Immature natural killer cell (primary cell): ENCODE results near the gene TYROBP. TPM values are rescaled to one million over a fixed set of nuclear protein-coding genes. Genes with fewer than 3 reads are reported as not detected.

ENCODE experiments used
- DNase-seq, 3 donors: peaks; one replicate each; pipeline ENCODE4 v3.0.0; 2022; ENCODE audit warnings: mixed read lengths in 1 of 3
- H3K27ac Mint-ChIP-seq, 6 donors: one replicate each; pipeline ENCODE4 v1.8.0; 2020; ENCODE audit warnings: mixed read lengths in 6 of 6, mild to moderate bottlenecking in 5 of 6, inconsistent platforms in 4 of 6, moderate library complexity in 3 of 6
- H3K27me3 Mint-ChIP-seq, 3 donors: one replicate each; pipeline ENCODE4 v1.8.0; 2020 to 2021; ENCODE audit warnings: low read depth in 3 of 3, mild to moderate bottlenecking in 3 of 3, mixed read lengths in 3 of 3, moderate library complexity in 3 of 3, inconsistent platforms in 1 of 3
- H3K36me3 Mint-ChIP-seq, 3 donors: one replicate each; pipeline ENCODE4 v1.8.0; 2020; ENCODE audit warnings: mixed read lengths in 3 of 3, inconsistent platforms in 2 of 3, mild to moderate bottlenecking in 2 of 3
- H3K4me1 Mint-ChIP-seq, 2 donors: one replicate each; pipeline ENCODE4 v1.8.0; 2020; ENCODE audit warnings: inconsistent platforms in 2 of 2, mild to moderate bottlenecking in 2 of 2, mixed read lengths in 2 of 2, moderate library complexity in 1 of 2
- H3K4me3 Mint-ChIP-seq, 5 donors: one replicate each; pipeline ENCODE4 v1.8.0; 2020; ENCODE audit warnings: mild to moderate bottlenecking in 5 of 5, mixed read lengths in 5 of 5, inconsistent platforms in 3 of 5, moderate library complexity in 3 of 5
- H3K9me3 Mint-ChIP-seq, 6 donors: one replicate each; pipeline ENCODE4 v1.8.0; 2020; ENCODE audit warnings: mild to moderate bottlenecking in 6 of 6, mixed read lengths in 6 of 6, inconsistent platforms in 4 of 6, moderate library complexity in 3 of 6
- polyA plus RNA-seq, 3 donors: library from polyadenylated mRNA; unstranded; fragments of 300-500 nt; fragmentation: Illumina TruSeq; gene quantifications; one replicate each; pipeline ENCODE4 v1.2.3, GENCODE V29; 2021

The TYROBP gene
- polyA plus RNA-seq, 3 donors from 2014 or later = 2,771 to 3,312 (median 2,871) TPM

DNA sequence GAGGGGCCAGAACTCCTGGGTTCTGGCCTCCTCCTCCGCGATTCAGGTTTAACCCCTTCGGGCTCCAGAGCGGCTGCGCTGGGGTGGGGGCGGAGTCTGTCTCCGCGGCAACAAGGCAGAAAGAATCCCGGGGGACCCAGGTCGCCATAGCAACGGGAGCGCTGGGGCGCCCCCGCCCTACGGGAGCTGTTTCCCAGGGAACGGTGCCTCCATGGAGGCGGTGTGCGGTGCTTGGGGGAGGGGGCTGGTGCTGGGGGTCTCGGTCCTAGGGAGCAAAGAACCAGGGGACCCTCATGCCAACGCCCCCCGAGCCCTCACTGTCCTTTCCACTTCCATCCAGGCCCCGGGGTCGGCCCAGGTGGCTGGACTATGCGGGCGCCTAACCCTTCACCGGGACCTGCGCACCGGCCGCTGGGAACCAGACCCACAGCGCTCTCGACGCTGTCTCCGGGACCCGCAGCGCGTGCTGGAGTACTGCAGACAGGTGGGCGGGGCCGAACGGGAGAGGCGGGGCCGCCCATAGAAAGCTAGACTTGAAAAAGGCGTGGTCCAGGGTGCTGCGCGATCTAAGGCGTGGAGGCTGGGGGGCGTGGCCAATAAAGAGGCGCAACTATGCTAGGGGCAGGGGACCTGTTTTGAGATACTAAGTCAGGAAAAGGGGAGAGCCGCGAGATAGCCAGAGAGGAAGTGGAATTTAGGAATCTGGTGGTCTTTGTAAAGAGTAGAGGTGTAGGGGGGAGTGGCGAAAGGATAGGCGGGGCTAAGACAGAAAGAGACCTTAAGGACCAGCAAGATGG is 38.6 kb downstream of the TYROBP start:
- H3K4me1 Mint-ChIP-seq = peaks cover 15 to 16% of the 10 kb centered on the region in 2 donors

DNA sequence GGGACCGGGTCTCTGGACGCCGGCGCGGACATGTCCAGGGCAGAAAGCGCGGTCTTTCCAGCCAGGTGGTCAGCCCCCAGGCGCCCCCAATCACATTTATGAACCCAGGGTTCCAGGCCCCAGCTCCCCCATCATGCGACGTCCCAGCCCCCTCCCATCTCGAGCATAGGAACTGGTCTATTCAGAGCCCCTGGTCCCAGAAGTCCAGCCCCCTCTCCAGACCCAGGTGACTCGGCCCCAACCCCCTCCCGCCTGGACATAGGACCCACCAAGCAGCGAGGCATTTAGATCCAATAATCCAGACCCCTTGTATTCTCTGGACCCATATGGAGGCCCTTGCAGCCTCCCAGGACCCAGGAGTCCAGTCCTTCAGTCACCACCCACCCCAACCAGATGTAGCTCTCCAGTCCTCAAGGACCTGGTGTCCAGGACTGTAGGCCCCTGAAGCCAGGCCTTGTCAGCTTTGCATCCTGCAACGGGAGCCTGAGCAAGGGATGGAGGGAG is 39.2 kb downstream of the TYROBP start:
- H3K9me3 Mint-ChIP-seq = no peaks in the 10 kb centered on the region
- H3K4me1 Mint-ChIP-seq = peaks cover 15 to 16% of the 10 kb centered on the region in 2 donors
- no peak overlapping the region for H3K27ac Mint-ChIP-seq
- peaks cover 20 to 37% (median 28%) of the 10 kb centered on the region in 3 donors for H3K27me3 Mint-ChIP-seq
- no peaks in the 10 kb centered on the region for H3K36me3 Mint-ChIP-seq
- peak overlapping the region; percentile 33 to 68 (median 63) for H3K4me3 Mint-ChIP-seq
- no peak for DNase-seq

More for the DNA sequence above, 38.6 kb downstream of the TYROBP start:
- peak; percentile 46 to 59 (median 52) for DNase-seq
- Mint-ChIP-seq H3K27ac (no peak overlapping the region), H3K27me3 (peaks cover 18 to 31% (median 26%) of the 10 kb centered on the region in 3 donors), H3K4me3 (peak overlapping the region; percentile 61 to 67 (median 62)), H3K36me3 (no peaks in the 10 kb centered on the region), H3K9me3 (no peaks in the 10 kb centered on the region)

DNA sequence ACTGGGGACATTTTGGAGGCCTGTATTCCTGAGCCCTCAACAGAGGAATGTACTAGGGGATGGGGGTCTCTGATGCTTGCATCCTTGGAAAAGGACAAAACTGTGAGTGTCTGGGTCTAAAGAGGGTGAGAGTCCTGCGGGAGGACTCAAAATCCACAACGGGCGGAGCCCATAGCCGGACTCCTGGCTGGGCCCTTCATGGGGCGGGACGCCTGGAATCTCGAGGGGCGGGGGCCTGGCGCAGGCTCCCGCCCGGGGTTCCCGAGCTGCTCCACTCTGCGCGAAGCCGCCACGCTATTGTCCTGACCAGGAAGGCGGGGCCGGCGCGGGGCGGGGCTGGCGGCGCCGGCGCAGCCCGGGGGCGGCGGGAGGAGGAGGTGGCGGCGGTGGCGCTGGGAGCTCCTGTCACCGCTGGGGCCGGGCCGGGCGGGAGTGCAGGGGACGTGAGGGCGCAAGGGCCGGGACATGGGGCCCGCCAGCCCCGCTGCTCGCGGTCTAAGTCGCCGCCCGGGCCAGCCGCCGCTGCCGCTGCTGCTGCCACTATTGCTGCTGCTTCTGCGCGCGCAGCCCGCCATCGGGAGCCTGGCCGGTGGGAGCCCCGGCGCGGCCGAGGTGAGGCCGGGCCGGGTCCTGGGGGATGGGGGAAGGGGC is 39.8 kb downstream of the TYROBP start, which contains the start of gene APLP1:
TSS of gene APLP1 (plus strand) at position 403 of the 651 bp plus-strand sequence. CDS start at position 466, 63 bp downstream.
- peak; percentile 33 to 55 (median 40) for DNase-seq
- Mint-ChIP-seq H3K9me3 (no peaks in the 10 kb centered on the region), H3K36me3 (no peaks in the 10 kb centered on the region), H3K27me3 (peaks cover 20 to 37% (median 28%) of the 10 kb centered on the region in 3 donors), H3K4me1 (peaks cover 15 to 16% of the 10 kb centered on the region in 2 donors), H3K4me3 (peak within 1 kb of the TSS; percentile 33 to 68 (median 63)), H3K27ac (no peak within 1 kb of the TSS)

DNA sequence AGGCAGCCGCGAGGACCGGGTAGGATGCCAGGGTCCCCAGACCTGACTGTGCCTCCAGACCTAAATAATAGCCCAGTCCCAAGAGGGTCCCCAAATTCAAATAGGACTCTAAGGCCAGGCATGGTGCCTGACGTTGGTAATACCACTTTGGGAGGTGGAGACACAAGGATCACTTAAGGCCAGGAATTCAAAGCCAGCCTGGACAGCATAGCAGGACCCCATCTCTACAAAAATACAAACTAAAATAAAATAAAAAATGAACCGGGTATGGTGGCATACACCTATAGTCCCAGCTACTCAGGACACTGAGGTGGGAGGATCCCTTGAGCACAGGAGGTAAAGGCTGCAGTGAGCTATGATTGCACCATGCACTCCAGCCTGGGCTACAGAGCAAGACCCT is 45.1 kb downstream of the TYROBP start:
- Mint-ChIP-seq H3K27me3 (peaks cover 15 to 36% (median 24%) of the 10 kb centered on the region in 3 donors), H3K9me3 (no peaks in the 10 kb centered on the region), H3K27ac (no peak overlapping the region), H3K36me3 (peaks cover 0 to 4% (median 0%) of the 10 kb centered on the region in 3 donors), H3K4me1 (peaks cover 2 to 6% of the 10 kb centered on the region in 2 donors), H3K4me3 (no peak overlapping the region)
- no peak for DNase-seq

DNA sequence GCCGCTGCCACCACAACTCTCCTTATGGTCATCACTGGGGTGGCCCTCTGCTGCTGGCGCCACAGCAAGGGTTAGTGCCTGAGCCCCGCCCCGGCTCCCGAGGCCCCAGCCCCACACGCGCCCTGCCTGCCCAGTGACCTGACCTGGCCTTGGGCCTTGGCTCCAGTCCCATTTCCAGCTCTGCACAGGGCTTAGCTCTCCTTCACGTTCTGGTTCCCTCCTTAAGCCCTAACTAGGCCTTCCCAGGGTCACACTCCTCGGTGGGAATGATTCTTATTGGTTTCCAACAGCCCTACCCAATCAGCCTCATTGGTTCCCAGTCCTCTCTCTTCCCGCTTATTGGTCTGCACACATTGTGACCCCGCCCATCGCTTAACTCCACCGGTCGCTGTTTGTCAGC is 45.6 kb downstream of the TYROBP start:
- Mint-ChIP-seq H3K9me3 (no peaks in the 10 kb centered on the region), H3K27me3 (peaks cover 15 to 36% (median 19%) of the 10 kb centered on the region in 3 donors), H3K4me1 (peaks cover under 1 to 3% of the 10 kb centered on the region in 2 donors), H3K27ac (no peak overlapping the region), H3K4me3 (no peak overlapping the region), H3K36me3 (peaks cover 0 to 4% (median 0%) of the 10 kb centered on the region in 3 donors)
- DNase-seq = no peak

DNA sequence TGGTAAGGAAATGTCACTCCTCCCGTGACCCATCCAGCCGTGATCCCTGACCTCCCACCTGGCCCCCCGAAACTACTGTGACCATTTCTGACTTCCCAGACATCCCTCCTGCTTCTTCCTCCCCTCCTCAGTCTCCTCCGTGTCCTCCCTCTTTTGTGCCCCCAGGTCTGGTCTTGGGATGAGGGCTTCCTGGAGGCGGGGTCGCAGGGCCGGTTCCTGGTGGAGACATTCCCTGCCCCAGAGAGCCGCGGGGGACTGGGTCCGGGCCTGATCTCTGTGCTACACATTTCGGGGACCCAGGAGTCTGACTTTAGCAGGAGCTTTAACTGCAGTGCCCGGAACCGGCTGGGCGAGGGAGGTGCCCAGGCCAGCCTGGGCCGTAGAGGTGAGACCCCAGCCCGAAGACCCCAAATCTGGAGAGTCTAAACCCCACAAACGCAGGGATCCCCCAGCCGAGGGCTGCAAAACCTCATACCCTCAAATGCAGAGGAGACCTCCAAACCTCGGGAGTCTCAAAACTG is 46.4 kb downstream of the TYROBP start:
- no peak overlapping the region for H3K27ac Mint-ChIP-seq
- H3K27me3 Mint-ChIP-seq = peaks cover 14 to 37% (median 19%) of the 10 kb centered on the region in 3 donors
- no peaks in the 10 kb centered on the region for H3K9me3 Mint-ChIP-seq
- no peak for DNase-seq
- H3K4me3 Mint-ChIP-seq = no peak overlapping the region
- H3K4me1 Mint-ChIP-seq = peaks cover 8 to 9% of the 10 kb centered on the region in 2 donors
- H3K36me3 Mint-ChIP-seq = peaks cover 0 to 4% (median 0%) of the 10 kb centered on the region in 3 donors

DNA sequence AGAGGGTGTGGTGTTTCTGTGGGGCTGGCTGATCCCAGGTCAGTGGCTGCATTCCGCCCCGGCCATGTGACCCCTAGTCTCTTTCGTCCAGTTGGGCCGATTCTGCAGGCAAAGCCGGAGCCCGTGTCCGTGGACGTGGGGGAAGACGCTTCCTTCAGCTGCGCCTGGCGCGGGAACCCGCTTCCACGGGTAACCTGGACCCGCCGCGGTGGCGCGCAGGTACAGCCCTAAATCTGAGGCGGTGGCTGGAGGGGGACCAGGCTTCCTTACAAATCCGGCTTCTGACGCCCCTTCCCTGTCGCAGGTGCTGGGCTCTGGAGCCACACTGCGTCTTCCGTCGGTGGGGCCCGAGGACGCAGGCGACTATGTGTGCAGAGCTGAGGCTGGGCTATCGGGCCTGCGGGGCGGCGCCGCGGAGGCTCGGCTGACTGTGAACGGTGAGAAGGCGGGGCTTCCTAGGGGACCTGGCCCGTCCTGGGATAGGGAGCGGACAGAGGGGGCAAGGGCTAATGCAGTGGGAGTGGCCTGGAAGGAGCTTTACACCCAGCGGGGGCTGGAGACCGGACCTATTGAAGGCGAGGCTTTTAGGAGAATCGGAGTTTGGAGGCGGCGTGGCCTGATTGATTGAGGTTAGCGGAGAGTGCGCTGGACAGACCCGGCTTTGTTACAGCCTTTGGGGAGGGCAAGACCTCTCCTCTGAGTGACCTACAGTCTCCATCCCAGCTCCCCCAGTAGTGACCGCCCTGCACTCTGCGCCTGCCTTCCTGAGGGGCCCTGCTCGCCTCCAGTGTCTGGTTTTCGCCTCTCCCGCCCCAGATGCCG is 47.1 kb downstream of the TYROBP start:
- Mint-ChIP-seq H3K4me1 (peaks cover 8 to 9% of the 10 kb centered on the region in 2 donors), H3K36me3 (peaks cover 0 to 4% (median 0%) of the 10 kb centered on the region in 3 donors), H3K27me3 (peaks cover 14 to 33% (median 19%) of the 10 kb centered on the region in 3 donors), H3K4me3 (no peak overlapping the region), H3K27ac (no peak overlapping the region), H3K9me3 (no peaks in the 10 kb centered on the region)
- no peak for DNase-seq

DNA sequence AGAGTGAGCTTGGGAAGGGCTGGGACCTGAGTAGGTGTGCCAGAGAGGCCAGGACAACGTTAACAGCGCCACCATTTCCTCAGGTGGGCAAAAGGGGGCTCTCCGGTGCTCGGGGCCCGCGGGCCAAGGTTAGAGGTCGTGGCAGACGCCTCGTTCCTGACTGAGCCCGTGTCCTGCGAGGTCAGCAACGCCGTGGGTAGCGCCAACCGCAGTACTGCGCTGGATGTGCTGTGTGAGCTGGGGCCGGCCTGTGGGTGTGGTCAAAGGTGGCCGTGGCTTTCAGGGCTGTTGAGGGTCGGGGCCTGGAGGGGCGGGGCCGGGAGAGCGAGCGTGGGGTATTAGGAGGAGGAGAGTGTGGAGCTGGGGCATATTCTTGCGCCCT is 47.7 kb downstream of the TYROBP start:
- Mint-ChIP-seq H3K36me3 (peaks cover 0 to 4% (median 0%) of the 10 kb centered on the region in 3 donors), H3K27ac (no peak overlapping the region), H3K4me1 (peaks cover 8 to 9% of the 10 kb centered on the region in 2 donors), H3K9me3 (no peaks in the 10 kb centered on the region), H3K4me3 (no peak overlapping the region), H3K27me3 (peaks cover 14 to 34% (median 22%) of the 10 kb centered on the region in 3 donors)
- no peak for DNase-seq

DNA sequence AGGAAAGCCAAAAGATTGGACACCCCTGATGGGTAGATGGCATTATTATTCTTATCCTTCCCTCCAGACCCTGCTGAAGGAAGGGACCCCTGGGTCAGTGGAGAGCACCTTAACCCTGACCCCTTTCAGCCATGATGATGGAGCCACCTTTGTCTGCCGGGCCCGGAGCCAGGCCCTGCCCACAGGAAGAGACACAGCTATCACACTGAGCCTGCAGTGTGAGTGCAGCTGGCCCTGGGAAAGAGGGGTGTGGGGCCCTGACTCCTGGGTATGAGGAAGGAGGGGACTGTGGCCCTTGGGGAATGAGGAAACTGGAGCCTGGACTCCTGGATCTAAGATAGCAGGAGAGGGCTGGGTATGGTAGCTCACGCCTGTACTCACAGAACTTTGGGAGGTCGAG is 48.7 kb downstream of the TYROBP start:
- H3K4me1 Mint-ChIP-seq = peaks cover 8 to 9% of the 10 kb centered on the region in 2 donors
- no peak overlapping the region for H3K27ac Mint-ChIP-seq
- peaks cover 0 to 1% (median 0%) of the 10 kb centered on the region in 6 donors for H3K9me3 Mint-ChIP-seq
- H3K4me3 Mint-ChIP-seq = no peak overlapping the region
- H3K36me3 Mint-ChIP-seq = peaks cover 0 to 4% (median 0%) of the 10 kb centered on the region in 3 donors
- peaks cover 17 to 30% (median 23%) of the 10 kb centered on the region in 3 donors for H3K27me3 Mint-ChIP-seq
- DNase-seq = no peak

DNA sequence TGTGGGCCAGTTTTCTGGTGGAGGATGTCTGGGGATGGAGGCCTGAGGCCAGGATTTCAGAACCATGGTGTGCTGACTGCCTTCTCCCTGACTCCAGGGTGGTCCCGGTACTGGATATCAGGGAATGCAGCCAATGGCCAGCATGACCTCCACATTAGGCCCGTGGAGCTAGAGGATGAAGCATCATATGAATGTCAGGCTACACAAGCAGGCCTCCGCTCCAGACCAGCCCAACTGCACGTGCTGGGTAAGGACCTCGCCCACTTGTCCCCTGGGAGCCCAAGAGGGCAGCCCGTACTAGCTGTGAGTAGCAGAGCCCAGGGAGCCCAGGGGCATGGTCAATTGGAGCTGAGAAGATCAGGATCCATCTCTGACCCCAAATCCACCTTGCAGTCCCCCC is 49.8 kb downstream of the TYROBP start:
- Mint-ChIP-seq H3K9me3 (peaks cover 0 to 1% (median 0%) of the 10 kb centered on the region in 6 donors), H3K27ac (no peak overlapping the region), H3K4me1 (peaks cover 8 to 9% of the 10 kb centered on the region in 2 donors), H3K27me3 (peaks cover 17 to 24% (median 24%) of the 10 kb centered on the region in 3 donors), H3K36me3 (peaks cover 0 to 4% (median 0%) of the 10 kb centered on the region in 3 donors), H3K4me3 (no peak overlapping the region)
- DNase-seq = no peak

DNA sequence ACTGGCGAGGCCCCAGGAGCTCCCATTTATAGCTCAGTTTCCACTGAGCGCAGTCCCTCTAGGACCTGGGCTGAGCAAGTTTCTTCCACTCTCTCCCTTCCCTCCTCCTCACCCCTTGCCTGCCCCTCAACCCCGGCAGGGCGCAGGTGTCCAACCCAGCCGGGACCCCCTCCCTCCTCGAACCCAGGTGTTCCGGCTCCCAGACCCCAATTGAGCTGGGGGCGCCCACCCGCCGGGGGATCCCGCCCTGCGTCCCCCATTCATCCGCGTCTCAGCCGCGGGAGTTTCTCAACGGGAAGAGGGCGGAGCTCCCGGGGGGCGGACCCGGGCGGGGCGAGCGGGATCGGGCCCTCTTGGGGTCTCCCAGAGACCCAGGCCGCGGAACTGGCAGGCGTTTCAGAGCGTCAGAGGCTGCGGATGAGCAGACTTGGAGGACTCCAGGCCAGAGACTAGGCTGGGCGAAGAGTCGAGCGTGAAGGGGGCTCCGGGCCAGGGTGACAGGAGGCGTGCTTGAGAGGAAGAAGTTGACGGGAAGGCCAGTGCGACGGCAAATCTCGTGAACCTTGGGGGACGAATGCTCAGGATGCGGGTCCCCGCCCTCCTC is 51.4 kb downstream of the TYROBP start, which contains the start of gene KIRREL2:
TSS of gene KIRREL2 (plus strand) at position 366 of the 604 bp plus-strand sequence. CDS start at position 575, 209 bp downstream.
- Mint-ChIP-seq H3K27ac (no peak within 1 kb of the TSS), H3K27me3 (peaks cover 17 to 29% (median 24%) of the 10 kb centered on the region in 3 donors), H3K4me1 (peaks cover 8 to 9% of the 10 kb centered on the region in 2 donors), H3K4me3 (peak within 1 kb of the TSS; percentile 67 to 82 (median 81)), H3K9me3 (peaks cover 0 to 1% (median 0%) of the 10 kb centered on the region in 6 donors), H3K36me3 (peaks cover 0 to 4% (median 0%) of the 10 kb centered on the region in 3 donors)
- peak in 1 of 3 donors; percentile 5 for DNase-seq
